ENCODE results near the gene KLF2.

- TF ChIP-seq GATA2 (IDR thresholded peaks at IDR 0.05; ENCODE audit: low read depth, low read length) (no peak), GATA3 (IDR thresholded peaks at IDR 0.05; ENCODE audit: low read depth, low read length) (no peak)
These were observed 30.8 kb downstream of the KLF2 start for GRCh38 chr19:16355293-16356043.
